ENCODE measurements around the gene HOMER2. TPM values are rescaled to one million over a fixed set of nuclear protein-coding genes. Genes with fewer than 3 reads are reported as not detected.

The HOMER2 gene
- total and polyA plus RNA-seq, 9 of the 15 experiments (the other 6 are each of a cell fraction or from before 2014, with no cell fraction given): 0.13 to 0.47 (median 0.29) TPM; not detected in 1

DNA sequence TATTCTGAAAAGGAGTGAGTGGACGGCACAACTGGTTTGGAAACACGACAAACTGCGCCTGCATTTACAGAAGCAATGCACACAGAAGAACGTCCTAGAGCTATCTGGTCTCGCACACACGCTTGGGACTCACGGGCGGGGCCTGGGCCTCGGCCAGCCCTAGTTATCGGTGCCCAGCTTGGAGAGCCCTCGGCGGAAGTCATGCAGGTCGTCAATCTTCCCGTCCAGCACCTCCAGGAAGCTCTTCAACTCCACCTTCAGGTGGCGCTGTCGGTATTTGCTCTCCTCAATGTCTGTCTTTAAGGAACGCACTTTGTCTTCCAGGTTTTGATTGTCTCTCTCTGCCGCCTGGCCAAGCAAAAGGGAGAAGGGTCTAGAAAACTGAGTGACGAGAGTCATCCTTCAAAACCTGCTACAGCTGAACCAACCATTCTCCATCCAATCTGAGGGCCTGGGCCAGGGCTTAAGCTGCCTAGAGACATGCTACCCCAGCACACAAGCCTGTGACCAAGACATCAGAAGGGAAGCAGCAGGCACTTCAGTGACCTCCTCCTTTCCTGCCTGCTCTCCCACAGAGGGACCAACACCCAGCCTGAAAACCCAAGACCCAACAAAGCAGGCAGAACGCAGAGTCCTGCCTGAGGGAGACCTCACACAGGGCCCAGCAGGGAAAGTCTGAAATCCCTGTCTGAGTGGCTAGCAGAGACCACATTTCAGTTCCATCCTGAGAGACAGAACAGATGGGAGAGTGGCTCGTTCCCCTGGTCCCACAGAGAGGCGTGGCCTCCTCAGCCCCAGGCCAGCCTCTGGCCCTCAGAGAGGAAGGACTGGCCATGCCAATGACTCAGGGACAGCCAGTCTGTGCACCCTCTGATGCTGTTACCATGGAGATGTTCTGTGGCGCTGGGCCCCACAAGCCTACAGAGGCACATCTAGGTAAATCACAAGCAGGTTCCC lies 102.7 kb downstream of the HOMER2 start (continued):
- TF ChIP-seq, protein P1, sequence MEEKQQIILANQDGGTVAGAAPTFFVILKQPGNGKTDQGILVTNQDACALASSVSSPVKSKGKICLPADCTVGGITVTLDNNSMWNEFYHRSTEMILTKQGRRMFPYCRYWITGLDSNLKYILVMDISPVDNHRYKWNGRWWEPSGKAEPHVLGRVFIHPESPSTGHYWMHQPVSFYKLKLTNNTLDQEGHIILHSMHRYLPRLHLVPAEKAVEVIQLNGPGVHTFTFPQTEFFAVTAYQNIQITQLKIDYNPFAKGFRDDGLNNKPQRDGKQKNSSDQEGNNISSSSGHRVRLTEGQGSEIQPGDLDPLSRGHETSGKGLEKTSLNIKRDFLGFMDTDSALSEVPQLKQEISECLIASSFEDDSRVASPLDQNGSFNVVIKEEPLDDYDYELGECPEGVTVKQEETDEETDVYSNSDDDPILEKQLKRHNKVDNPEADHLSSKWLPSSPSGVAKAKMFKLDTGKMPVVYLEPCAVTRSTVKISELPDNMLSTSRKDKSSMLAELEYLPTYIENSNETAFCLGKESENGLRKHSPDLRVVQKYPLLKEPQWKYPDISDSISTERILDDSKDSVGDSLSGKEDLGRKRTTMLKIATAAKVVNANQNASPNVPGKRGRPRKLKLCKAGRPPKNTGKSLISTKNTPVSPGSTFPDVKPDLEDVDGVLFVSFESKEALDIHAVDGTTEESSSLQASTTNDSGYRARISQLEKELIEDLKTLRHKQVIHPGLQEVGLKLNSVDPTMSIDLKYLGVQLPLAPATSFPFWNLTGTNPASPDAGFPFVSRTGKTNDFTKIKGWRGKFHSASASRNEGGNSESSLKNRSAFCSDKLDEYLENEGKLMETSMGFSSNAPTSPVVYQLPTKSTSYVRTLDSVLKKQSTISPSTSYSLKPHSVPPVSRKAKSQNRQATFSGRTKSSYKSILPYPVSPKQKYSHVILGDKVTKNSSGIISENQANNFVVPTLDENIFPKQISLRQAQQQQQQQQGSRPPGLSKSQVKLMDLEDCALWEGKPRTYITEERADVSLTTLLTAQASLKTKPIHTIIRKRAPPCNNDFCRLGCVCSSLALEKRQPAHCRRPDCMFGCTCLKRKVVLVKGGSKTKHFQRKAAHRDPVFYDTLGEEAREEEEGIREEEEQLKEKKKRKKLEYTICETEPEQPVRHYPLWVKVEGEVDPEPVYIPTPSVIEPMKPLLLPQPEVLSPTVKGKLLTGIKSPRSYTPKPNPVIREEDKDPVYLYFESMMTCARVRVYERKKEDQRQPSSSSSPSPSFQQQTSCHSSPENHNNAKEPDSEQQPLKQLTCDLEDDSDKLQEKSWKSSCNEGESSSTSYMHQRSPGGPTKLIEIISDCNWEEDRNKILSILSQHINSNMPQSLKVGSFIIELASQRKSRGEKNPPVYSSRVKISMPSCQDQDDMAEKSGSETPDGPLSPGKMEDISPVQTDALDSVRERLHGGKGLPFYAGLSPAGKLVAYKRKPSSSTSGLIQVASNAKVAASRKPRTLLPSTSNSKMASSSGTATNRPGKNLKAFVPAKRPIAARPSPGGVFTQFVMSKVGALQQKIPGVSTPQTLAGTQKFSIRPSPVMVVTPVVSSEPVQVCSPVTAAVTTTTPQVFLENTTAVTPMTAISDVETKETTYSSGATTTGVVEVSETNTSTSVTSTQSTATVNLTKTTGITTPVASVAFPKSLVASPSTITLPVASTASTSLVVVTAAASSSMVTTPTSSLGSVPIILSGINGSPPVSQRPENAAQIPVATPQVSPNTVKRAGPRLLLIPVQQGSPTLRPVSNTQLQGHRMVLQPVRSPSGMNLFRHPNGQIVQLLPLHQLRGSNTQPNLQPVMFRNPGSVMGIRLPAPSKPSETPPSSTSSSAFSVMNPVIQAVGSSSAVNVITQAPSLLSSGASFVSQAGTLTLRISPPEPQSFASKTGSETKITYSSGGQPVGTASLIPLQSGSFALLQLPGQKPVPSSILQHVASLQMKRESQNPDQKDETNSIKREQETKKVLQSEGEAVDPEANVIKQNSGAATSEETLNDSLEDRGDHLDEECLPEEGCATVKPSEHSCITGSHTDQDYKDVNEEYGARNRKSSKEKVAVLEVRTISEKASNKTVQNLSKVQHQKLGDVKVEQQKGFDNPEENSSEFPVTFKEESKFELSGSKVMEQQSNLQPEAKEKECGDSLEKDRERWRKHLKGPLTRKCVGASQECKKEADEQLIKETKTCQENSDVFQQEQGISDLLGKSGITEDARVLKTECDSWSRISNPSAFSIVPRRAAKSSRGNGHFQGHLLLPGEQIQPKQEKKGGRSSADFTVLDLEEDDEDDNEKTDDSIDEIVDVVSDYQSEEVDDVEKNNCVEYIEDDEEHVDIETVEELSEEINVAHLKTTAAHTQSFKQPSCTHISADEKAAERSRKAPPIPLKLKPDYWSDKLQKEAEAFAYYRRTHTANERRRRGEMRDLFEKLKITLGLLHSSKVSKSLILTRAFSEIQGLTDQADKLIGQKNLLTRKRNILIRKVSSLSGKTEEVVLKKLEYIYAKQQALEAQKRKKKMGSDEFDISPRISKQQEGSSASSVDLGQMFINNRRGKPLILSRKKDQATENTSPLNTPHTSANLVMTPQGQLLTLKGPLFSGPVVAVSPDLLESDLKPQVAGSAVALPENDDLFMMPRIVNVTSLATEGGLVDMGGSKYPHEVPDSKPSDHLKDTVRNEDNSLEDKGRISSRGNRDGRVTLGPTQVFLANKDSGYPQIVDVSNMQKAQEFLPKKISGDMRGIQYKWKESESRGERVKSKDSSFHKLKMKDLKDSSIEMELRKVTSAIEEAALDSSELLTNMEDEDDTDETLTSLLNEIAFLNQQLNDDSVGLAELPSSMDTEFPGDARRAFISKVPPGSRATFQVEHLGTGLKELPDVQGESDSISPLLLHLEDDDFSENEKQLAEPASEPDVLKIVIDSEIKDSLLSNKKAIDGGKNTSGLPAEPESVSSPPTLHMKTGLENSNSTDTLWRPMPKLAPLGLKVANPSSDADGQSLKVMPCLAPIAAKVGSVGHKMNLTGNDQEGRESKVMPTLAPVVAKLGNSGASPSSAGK (IDR thresholded peaks at IDR 0.05): no peak
- TF ChIP-seq ZNF696 (CRISPR knock-in tag; conservative IDR thresholded peaks at IDR 0.05): no peak
- TF ChIP-seq ZNF311 (CRISPR knock-in tag; IDR thresholded peaks at IDR 0.05): no peak
- TF ChIP-seq, protein P2, sequence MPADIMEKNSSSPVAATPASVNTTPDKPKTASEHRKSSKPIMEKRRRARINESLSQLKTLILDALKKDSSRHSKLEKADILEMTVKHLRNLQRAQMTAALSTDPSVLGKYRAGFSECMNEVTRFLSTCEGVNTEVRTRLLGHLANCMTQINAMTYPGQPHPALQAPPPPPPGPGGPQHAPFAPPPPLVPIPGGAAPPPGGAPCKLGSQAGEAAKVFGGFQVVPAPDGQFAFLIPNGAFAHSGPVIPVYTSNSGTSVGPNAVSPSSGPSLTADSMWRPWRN (IDR thresholded peaks at IDR 0.05; ENCODE audit: low read depth): peak; percentile 52; the same call in 1 of the 2 replicates
- TF ChIP-seq, protein P3, sequence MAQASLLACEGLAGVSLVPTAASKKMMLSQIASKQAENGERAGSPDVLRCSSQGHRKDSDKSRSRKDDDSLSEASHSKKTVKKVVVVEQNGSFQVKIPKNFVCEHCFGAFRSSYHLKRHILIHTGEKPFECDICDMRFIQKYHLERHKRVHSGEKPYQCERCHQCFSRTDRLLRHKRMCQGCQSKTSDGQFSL (CRISPR knock-in tag; IDR thresholded peaks at IDR 0.05): no peak
- TF ChIP-seq, protein P3 (tag; IDR thresholded peaks at IDR 0.05): no peak
- TF ChIP-seq FOXP1 (CRISPR knock-in tag; IDR thresholded peaks at IDR 0.05): peak; percentile 27; the same call in 1 of the 2 replicates
- peak; percentile 97 for TF ChIP-seq ARID1B (IDR thresholded peaks at IDR 0.05)
- TF ChIP-seq BDP1 (IDR thresholded peaks at IDR 0.05; ENCODE audit: insufficient read depth, insufficient read length): no peak
- TF ChIP-seq, protein P4, sequence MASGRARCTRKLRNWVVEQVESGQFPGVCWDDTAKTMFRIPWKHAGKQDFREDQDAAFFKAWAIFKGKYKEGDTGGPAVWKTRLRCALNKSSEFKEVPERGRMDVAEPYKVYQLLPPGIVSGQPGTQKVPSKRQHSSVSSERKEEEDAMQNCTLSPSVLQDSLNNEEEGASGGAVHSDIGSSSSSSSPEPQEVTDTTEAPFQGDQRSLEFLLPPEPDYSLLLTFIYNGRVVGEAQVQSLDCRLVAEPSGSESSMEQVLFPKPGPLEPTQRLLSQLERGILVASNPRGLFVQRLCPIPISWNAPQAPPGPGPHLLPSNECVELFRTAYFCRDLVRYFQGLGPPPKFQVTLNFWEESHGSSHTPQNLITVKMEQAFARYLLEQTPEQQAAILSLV (tag; IDR thresholded peaks at IDR 0.05): no peak
- no peak for TF ChIP-seq KDM2B (CRISPR knock-in tag; IDR thresholded peaks at IDR 0.05)
- no peak for TF ChIP-seq CBX8 (IDR thresholded peaks at IDR 0.05; ENCODE audit: borderline replicate concordance, extremely low read depth, low read depth, low read length, poor library complexity, severe bottlenecking)

All from K562 (cell line).